ENCODE measurements around the gene CELSR3.

Gene CELSR3

GRCh38 chr3:48686538-48687219 lies 24.0 kb upstream of the CELSR3 start:
- DNase-seq: no peak

DNA sequence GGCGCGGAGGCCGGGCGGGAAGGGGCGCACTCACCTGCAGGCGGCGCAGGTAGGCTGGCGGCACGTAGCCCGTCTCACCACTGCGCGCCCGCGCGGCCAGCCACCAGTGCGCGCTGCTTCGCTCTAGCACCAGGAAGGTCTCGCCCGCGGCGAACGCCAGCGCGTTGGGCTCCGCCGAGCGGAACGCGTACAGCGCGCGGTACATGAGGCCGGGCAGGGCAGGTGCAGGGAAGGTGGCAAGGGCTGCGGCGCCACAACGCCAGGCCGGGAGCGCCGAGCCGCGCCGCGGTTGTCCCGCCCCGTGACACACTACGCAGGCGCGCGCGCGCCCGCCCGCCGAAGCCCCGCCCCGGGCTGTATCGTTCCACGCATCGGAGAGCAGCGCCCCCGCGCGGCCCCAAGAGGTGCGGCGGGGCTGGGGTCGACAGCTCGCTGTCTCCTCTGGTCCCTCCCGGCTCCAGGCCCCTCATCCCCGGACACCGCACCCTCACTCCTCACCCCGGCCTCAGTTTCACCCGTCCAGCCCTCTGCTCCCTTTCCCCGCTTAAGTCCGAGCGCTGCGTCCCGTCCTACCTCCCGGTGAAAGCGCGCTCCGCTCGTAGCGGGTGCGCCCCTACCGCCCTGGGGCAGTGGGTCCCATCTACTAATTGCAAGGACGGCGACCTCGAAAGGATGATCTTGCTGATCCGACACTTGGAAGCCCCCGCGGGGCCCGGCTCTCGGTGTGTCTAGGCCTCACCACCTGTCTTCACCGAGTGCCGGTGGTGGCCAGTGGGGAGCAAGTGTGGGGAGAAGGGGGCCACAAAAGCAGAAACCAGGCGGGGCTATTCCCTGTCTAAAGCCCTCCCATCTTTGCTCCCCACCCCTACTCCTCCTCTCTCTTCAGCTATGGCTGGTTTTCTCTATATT lies 23.2 kb upstream of the CELSR3 start, which contains the start of gene NCKIPSD:
TSS of gene NCKIPSD (minus strand) at position 313 of the 909 bp plus-strand sequence. CDS start at position 205, 108 bp downstream.
- DNase-seq: no peak

DNA sequence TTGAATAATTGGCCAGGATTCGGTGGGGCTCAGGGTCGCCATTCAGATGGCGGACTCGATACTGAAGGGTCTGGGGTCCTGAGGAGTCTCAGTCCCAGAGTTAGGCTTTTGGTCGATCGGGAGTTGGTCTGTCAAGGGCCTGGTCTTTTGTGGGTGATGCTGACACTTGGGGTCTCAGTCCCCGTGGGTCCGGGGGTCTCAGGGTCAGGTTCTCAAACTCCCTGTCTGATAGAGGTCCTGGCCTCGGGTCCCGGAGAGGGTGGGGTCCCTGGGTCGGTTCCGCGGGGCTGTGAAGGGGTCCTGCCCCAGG lies 22.6 kb upstream of the CELSR3 start:
- DNase-seq: no peak

DNA sequence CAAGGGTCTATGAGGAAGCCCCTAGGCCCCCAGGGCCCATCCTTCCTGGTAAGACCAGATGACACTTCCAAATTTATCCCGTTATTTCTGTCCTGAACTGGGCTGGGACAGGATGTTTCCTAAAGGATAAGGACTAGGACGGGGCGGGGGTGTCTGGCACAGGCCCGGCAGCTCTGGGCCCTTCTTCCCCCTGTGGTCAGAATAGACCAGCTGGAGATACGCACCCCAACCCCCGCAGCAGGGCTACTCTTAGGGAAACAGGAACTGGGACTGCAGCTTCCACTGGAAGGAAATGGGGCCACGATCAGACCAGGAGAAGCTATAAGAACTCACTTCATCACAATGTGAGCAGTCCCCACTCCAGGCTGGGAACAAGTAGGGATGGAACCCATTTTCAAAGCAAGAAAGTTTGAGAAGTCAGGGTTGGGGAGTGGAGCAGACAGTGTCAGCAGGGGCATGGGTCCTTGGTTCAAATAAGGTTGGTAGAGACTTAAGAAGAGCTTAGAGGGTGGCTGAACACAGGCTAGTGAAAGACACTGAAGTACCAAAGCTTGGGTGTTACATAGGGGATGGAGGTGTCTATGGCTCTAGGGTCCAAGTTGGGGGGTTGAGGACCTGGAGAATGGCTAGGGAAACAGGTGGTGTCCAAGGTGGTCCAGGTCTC lies 21.9 kb upstream of the CELSR3 start:
- DNase-seq: no peak

DNA sequence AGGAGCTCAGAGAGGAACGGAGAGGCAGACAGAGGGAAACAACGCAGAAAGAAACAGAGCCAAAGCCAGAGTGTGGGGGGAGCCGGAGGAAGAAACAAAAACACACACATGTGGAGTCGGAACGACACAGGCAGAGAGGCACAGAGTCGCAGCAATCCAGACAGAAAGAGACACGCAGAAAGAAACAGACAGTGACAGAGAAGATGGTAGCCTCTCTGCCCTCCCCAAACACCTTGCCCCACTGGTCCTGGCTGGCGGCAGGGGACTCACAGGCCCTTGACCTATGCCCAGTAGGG lies 21.3 kb upstream of the CELSR3 start:
- no peak for DNase-seq

- DNase-seq: no peak
These were observed 20.1 kb upstream of the CELSR3 start for GRCh38 chr3:48682786-48683185.

DNA sequence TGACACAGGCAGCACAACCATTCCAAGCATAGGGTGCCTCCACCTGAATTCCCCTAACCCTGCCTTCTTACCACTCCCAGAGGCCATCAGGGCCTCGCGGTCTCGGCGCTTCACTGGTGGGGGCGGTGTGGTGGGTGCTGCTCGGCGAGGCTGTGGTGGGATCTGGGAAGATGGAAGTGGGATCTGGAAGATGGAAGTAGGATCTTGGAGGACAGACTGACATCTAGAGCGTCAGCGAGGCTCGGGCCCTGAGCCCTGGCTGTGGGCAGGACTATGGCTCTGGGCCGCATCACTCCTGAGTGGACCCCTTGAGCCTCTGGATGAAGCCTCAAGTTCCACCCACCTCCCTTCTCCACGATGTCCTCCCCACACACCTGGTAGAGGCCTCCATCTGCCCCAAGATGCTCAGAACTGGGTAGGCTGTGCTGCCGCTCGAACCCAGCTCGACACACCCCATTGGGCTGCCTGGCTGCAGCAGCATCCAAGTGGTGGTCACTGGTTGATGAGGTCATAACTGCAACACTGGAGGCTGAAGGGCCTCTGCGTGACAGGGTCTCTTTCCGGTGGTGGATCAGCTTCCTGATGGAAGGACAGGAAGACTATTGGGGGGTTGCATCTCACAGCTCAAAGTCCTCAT lies 19.4 kb upstream of the CELSR3 start:
- DNase-seq: no peak

DNA sequence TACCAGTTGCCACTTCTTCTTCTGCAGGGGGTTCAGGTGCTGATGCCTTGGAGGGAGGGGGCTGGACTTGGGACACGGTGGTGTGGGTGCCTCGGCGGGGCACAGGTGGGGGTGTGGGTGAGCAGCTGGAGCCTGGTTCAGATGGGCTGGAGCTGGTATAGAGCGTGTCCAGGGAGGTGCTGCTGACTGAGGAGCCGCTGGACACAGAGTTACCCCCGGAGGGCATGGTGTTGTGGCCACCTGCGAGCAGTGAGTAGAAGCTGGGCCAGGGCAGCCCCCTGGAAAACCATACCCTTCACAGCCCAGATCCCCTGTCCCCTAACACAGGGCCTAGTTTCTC lies 18.8 kb upstream of the CELSR3 start:
- no peak for DNase-seq

DNA sequence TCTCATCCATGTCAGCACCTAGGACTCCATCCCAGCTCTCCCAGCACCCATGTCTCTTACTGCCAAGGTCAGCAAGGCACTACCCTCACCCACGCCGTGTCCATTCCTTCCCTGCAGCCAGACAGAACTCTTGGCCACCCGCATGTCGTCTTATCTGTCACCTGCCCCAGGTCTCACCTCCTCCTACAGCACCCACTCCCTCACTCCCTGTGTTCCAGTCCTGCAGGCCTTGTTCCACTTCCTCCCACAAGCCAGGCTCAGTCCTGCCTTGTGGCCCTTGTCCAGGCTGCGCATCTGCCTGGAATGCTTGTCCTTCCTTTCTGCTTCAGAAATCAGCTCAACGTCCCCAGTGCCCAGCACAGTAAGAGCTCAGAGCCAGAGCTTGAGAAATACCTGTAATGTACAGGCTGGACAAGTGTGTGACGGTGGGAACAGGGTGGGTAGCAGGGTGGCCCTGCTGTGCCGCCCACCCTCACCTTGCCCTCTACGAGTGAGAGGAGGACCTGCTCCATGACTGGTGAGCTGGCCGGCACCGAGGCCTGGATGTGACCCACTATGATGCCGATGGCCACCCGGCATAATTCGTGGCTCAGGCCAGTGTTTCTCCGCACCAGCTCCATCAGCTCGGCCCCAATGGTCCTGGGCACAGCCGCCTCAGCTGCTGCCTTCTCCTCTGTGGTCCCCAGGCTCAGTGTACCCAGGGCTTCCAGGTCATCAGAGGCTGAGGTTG lies 18.3 kb upstream of the CELSR3 start:
- DNase-seq: no peak

DNA sequence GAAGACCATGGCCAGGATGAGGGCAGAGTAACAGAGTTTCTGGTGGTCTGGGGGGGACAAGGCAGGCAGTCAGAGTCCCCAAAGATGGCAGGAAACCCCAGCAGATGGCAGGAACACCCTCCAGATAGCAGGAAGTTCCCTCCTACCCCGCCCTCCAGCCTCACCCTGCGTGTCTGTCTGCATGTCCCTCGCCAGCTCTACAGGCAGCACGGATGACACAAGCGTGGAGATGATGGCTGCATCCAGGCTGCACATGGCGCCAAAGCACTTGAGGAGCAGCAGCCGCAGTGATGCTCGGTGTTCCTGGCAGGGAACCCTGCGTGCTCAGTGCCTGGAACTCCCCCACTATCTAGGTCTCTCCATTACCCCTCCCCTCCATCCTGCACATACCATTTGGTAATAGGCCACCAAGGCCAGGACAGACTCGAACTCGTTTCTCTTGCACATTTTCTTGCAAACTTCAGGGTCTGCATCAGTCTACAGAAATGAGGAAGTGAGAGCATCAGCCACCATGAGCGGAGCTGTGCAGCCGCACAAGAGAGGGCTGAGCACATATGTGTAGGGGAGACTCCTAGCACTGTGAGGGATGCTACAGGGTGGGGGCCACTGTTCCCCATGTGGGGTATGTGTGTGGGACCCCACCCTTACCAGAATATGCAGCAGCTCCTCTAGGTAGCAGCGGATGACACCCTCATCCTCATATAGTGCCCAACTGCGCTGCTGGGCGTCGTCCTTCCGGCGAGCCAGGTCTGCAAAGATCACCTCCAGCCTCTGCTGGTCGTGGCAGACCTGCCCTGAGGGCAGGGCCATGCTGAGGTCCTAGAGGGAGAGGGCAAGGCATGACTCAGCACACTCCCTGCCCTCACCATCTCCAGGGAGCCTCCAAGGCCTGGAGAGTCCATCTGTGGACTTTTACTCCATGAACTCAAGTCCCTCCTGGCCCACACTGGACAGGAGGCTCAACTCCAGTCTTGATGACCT lies 17.0 kb upstream of the CELSR3 start:
- no peak for DNase-seq

- DNase-seq: no peak
These were observed 16.1 kb upstream of the CELSR3 start for GRCh38 chr3:48678566-48679380.

DNA sequence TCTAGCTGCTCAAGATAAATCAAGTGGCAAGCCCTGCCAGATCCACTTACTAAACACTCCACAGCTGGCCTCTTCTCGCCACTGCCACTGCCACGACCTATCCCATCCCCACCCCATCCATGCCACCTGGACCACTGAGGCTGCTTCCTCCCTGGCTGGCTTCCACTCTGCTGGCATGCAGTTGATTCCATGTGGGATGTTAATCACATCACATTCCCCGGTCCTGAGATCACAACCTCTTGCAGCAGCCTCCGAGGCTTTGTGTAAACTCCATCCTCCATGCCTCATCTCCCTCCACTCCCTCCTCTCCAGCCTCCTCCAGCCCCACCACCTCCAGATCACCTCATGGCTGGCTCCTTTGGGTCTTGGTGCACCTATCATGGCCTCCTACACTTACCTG lies 15.4 kb upstream of the CELSR3 start:
- no peak for DNase-seq

- no peak for DNase-seq
These were observed 11.8 kb upstream of the CELSR3 start for GRCh38 chr3:48674505-48674904.

GRCh38 chr3:48672522-48672921 lies 9.8 kb upstream of the CELSR3 start:
- DNase-seq: no peak

- DNase-seq: no peak
These were observed 2.2 kb upstream of the CELSR3 start for GRCh38 chr3:48664929-48665328.

DNA sequence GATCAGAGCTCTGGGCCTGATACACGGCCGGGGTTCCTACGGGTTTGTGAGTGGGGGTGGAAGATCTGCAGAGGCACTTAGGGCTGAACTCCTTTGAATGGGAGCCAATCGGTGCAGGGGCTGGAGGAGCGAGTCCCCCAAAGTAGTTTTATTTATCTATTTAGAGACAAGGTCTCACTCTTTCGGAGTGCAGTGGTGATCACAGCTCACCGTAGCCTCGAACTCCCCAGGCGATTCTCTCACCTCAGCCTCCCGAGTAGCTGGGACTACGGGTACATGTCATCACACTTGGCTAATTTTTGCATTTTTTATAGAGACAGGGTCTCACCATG lies 1.6 kb upstream of the CELSR3 start:
- DNase-seq: no peak

DNA sequence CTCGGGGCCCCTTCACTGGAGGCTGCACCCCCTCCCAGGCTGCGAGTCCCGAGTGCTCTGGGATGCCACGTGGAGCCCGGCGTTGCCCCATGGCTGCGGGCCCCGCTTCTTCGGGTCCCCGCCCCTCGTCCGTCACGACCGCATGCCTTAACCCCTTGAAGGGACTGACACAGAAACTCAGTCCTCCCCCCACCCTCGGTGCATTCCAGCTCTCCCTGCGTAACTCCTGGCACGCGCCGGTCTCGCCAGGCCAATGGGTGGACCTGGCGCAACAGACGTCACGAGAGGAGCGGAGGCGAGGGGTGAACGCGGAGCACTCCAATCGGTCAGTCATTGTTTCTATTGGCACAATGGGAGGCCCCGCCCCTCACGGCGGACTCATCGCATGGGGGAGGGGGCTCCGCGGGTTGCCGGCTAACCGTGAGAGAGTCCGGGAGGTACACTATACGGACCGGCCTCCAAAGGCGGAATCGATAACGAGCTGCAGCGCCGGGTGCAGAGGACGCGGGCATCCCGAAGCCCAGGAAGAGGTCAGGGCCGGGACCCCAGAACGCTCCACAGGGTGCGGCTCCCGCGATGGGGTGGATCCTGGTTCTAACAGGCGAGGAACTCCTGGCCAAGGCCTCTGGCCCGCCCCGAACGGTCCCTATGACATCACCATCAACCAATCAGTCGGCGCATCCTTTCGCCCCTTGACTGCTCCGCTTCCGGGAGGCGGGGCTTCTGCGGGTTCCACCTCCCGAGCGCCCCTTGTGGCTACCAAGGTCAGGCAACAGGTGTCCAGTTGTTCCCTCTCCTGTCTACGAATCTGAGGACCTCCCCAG lies 1.0 kb upstream of the CELSR3 start:
- DNase-seq: peak; percentile 78

- no peak for DNase-seq
These were observed 437 bp downstream of the CELSR3 start for GRCh38 chr3:48662145-48662752.

- DNase-seq: no peak
These were observed 1.1 kb downstream of the CELSR3 start for GRCh38 chr3:48661501-48662144.

Data from NCI-H1694 (cell line).